ENCODE results near the gene OLFM3. TPM values are rescaled to one million over a fixed set of nuclear protein-coding genes. Genes with fewer than 3 reads are reported as not detected.

Gene OLFM3
- total and polyA plus RNA-seq, 3 donors from 2014 or later, result 0.56 TPM; not detected in 2

GRCh38 chr1:101852936-101853335 lies 143.8 kb downstream of the OLFM3 start:
- Histone ChIP-seq H3K4me1 (no peaks in the 10 kb centered on the region), H3K9me3 (no peaks in the 10 kb centered on the region), H3K27me3 (no peaks in the 10 kb centered on the region), H3K4me3 (no peak overlapping the region), H3K27ac (no peak overlapping the region), H3K36me3 (ENCODE audit: low read depth, missing control alignments) (no peaks in the 10 kb centered on the region)
- no peak for DNase-seq
- intact Hi-C loops (cut with DNase I; ENCODE audit: low total_unique reads), result no loop called here
- WGBS, 2 donors, result 29 to 38% methylated on average over 1 of the region's 1 CpG
- TF ChIP-seq CTCF (IDR thresholded peaks at IDR 0.05), result no peak

GRCh38 chr1:101849356-101849755 lies 147.4 kb downstream of the OLFM3 start:
- DNase-seq, result no peak
- Histone ChIP-seq H3K36me3 (ENCODE audit: low read depth, missing control alignments) (no peaks in the 10 kb centered on the region), H3K9me3 (no peaks in the 10 kb centered on the region), H3K27me3 (no peaks in the 10 kb centered on the region), H3K4me3 (no peak overlapping the region), H3K4me1 (no peaks in the 10 kb centered on the region), H3K27ac (no peak overlapping the region)
- intact Hi-C loops (cut with DNase I; ENCODE audit: low total_unique reads), result no loop called here
- 49 to 60% methylated on average over 1 of the region's 1 CpG for WGBS, 2 donors
- TF ChIP-seq POLR2A (IDR thresholded peaks at IDR 0.05), result no peak
- no peak for TF ChIP-seq CTCF (IDR thresholded peaks at IDR 0.05)

GRCh38 chr1:101847626-101848025 lies 149.1 kb downstream of the OLFM3 start:
- H3K36me3 ChIP-seq (ENCODE audit: low read depth, missing control alignments), result no peaks in the 10 kb centered on the region
- H3K27me3 ChIP-seq, result no peaks in the 10 kb centered on the region
- H3K4me1 ChIP-seq, result no peaks in the 10 kb centered on the region
- TF ChIP-seq CTCF (IDR thresholded peaks at IDR 0.05) (no peak), POLR2A (IDR thresholded peaks at IDR 0.05) (no peak)
- H3K4me3 ChIP-seq, result no peak overlapping the region
- 61 to 64% methylated on average over 3 of the region's 3 CpGs for WGBS, 2 donors
- intact Hi-C loops (cut with DNase I; ENCODE audit: low total_unique reads), result no loop called here
- no peaks in the 10 kb centered on the region for H3K9me3 ChIP-seq
- DNase-seq, result no peak
- H3K27ac ChIP-seq, result no peak overlapping the region

GRCh38 chr1:101846820-101847219 lies 149.9 kb downstream of the OLFM3 start:
- WGBS, 2 donors, result 12 to 19% methylated on average over 13 of the region's 13 CpGs
- intact Hi-C loops (cut with DNase I; ENCODE audit: low total_unique reads), result no loop called here

More at GRCh38 chr1:101846820-101847219, 149.9 kb downstream of the OLFM3 start:
- Histone ChIP-seq H3K9me3 (no peaks in the 10 kb centered on the region), H3K4me1 (no peaks in the 10 kb centered on the region), H3K27me3 (no peaks in the 10 kb centered on the region), H3K36me3 (ENCODE audit: low read depth, missing control alignments) (no peaks in the 10 kb centered on the region), H3K27ac (no peak overlapping the region), H3K4me3 (no peak overlapping the region)
- peak; percentile 18 for DNase-seq
- no peak for TF ChIP-seq CTCF (IDR thresholded peaks at IDR 0.05)
